Neural cell (in vitro differentiated cells): ENCODE data around the gene NEU2. TPM values are rescaled to one million over a fixed set of nuclear protein-coding genes. Genes with fewer than 3 reads are reported as not detected.

ENCODE experiments used
- H2AFZ ChIP-seq: fragments of 200-600, 300-800 bp; sonication (generic), shearing (Covaris generic); 2 replicates; pipeline ENCODE4 v1.6.0; 2014; ENCODE audit warnings: low read depth, mild to moderate bottlenecking, antibody characterized with exemption, low read length, moderate library complexity
- H3F3A ChIP-seq: fragments of 200-600 bp; shearing (Covaris generic); 2 replicates; pipeline ENCODE4 v1.6.1; 2016; ENCODE audit warnings: mild to moderate bottlenecking, moderate library complexity, mixed read lengths, antibody characterized with exemption, low read length; ENCODE audit not compliant: insufficient read depth, poor library complexity, severe bottlenecking
- H3K27ac ChIP-seq: fragments of 200-600, 300-800 bp; sonication (generic), shearing (Covaris generic); 2 replicates; pipeline ENCODE4 v1.5.1; 2014; ENCODE audit warnings: mild to moderate bottlenecking, low read length, moderate library complexity
- H3K27me3 ChIP-seq: fragments of 300-800, 200-600 bp; sonication (generic), shearing (Covaris generic); 2 replicates; pipeline ENCODE4 v1.6.0; 2014; ENCODE audit warnings: mild to moderate bottlenecking, low read depth, low read length, moderate library complexity; ENCODE audit not compliant: insufficient read depth
- H3K36me3 ChIP-seq: fragments of 300-800, 200-600 bp; sonication (generic), shearing (Covaris generic); 2 replicates; pipeline ENCODE4 v1.5.1; 2014; ENCODE audit warnings: mild to moderate bottlenecking, antibody characterized with exemption, low read length, moderate library complexity; ENCODE audit not compliant: insufficient read depth
- H3K4me2 ChIP-seq: fragments of 300-800, 200-600 bp; sonication (generic), shearing (Covaris generic); 2 replicates; pipeline ENCODE4 v1.6.0; 2014; ENCODE audit warnings: mild to moderate bottlenecking, low read length
- H3K4me3 ChIP-seq: fragments of 300-800, 200-600 bp; sonication (generic), shearing (Covaris generic); 2 replicates; pipeline ENCODE4 v1.5.1; 2014; ENCODE audit warnings: mild to moderate bottlenecking, low read length, moderate library complexity
- H3K79me2 ChIP-seq: fragments of 200-600 bp; shearing (Covaris generic); replicated peaks from 2 replicates; pipeline ENCODE4 v1.6.0; 2014; ENCODE audit warnings: mild to moderate bottlenecking, low read length, moderate library complexity; ENCODE audit not compliant: insufficient read depth
- H3K9ac ChIP-seq: fragments of 300-800, 200-600 bp; sonication (generic), shearing (Covaris generic); 2 replicates; pipeline ENCODE4 v1.6.1; 2016; ENCODE audit warnings: mild to moderate bottlenecking, low read length, mixed read lengths
- H3K9me2 ChIP-seq: fragments of 200-600 bp; shearing (Covaris generic); 2 replicates; pipeline ENCODE4 v1.6.1; 2016; ENCODE audit warnings: mild to moderate bottlenecking, low read length, mixed read lengths; ENCODE audit not compliant: insufficient read depth
- H3K9me3 ChIP-seq: fragments of 200-600, 300-800 bp; sonication (generic), shearing (Covaris generic); 2 replicates; pipeline ENCODE4 v1.6.1; 2016; ENCODE audit warnings: mild to moderate bottlenecking, mixed run types, low read length, moderate library complexity, mixed read lengths
- H4K20me1 ChIP-seq: fragments of 200-600 bp; shearing (Covaris generic); 2 replicates; pipeline ENCODE4 v1.6.1; 2016; ENCODE audit warnings: mild to moderate bottlenecking, mixed run types; ENCODE audit not compliant: insufficient read depth
- CTCF ChIP-seq: fragments of 450-650 bp; IDR thresholded peaks from 2 replicates; pipeline ENCODE4 v1.5.1; 2014; ENCODE audit warnings: antibody characterized with exemption, mild to moderate bottlenecking, moderate library complexity; ENCODE audit not compliant: poor library complexity, severe bottlenecking
- EP300 ChIP-seq: fragments of 450-650 bp; conservative IDR thresholded peaks from 2 replicates; pipeline ENCODE4 v1.6.1; 2014; ENCODE audit warnings: antibody characterized with exemption, mild to moderate bottlenecking, moderate library complexity; ENCODE audit not compliant: poor library complexity, severe bottlenecking
- EZH2 ChIP-seq: fragments of 200-600, 300-800 bp; shearing (Covaris generic), sonication (generic); IDR thresholded peaks from 2 replicates; pipeline ENCODE4 v1.6.1; 2014; ENCODE audit warnings: antibody characterized with exemption, low read length, borderline replicate concordance, mild to moderate bottlenecking; ENCODE audit not compliant: insufficient read depth, poor library complexity, severe bottlenecking
- MXI1 ChIP-seq: fragments of 450-650 bp; conservative IDR thresholded peaks from 2 replicates; pipeline ENCODE4 v1.6.1; 2014; ENCODE audit warnings: antibody characterized with exemption, mild to moderate bottlenecking; ENCODE audit not compliant: poor library complexity, severe bottlenecking
- POLR2AphosphoS5 ChIP-seq: IDR thresholded peaks from 2 replicates; pipeline ENCODE4 v1.6.1; 2012
- RAD21 ChIP-seq: fragments of 450-650 bp; conservative IDR thresholded peaks from 2 replicates; pipeline ENCODE4 v1.6.1; 2014; ENCODE audit warnings: antibody characterized with exemption, mild to moderate bottlenecking, moderate library complexity
- REST ChIP-seq: IDR thresholded peaks from 2 replicates; pipeline ENCODE4 v1.6.1; 2012; ENCODE audit warnings: borderline replicate concordance
- SMC3 ChIP-seq: fragments of 450-650 bp; conservative IDR thresholded peaks from 2 replicates; pipeline ENCODE4 v1.6.1; 2014; ENCODE audit warnings: antibody characterized with exemption, mild to moderate bottlenecking, moderate library complexity; ENCODE audit not compliant: poor library complexity
- TAF1 ChIP-seq: IDR thresholded peaks from 2 replicates; pipeline ENCODE4 v1.6.1; 2012; ENCODE audit warnings: low read depth
- polyA plus RNA-seq: library from polyadenylated mRNA; depleted of rRNA; stranded (reverse); fragments of >200 nt; gene quantifications from 2 replicates; pipeline ENCODE4 v1.2.3, GENCODE V29; 2014

The NEU2 gene
- polyA plus RNA-seq, 1 donor from 2014 or later = not detected

DNA sequence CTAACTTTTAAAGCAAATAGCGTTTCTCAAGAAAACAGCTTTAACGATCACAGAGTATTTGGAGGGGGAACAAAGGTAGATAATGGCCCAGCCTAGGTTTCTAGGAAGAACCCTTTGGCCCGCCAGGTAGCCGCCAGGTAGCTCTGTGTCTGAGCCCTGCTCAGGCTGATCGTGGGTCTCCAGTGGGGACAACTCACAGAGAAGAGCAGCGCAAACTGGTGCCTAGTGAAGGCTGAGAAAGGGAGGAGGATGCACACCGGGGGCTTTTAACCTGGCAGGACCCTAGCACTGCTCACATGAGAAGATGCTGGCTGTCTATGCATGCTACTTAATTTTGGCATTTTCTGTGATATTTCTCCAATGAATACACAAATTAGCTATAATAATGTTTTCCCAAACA, 25.2 kb upstream of the NEU2 start:
- H3K27me3 ChIP-seq = no peaks in the 10 kb centered on the region
- no peaks in the 10 kb centered on the region for H3K9me3 ChIP-seq
- H3K9me2 ChIP-seq = no peaks in the 10 kb centered on the region
- H3K9ac ChIP-seq = no peak overlapping the region
- H3K79me2 ChIP-seq = no peaks in the 10 kb centered on the region
- H3K36me3 ChIP-seq = no peaks in the 10 kb centered on the region
- H3K4me2 ChIP-seq = no peak overlapping the region
- no peak for TF ChIP-seq REST
- TF ChIP-seq SMC3 = no peak
- no peak for TF ChIP-seq RAD21
- TF ChIP-seq TAF1 = no peak
- no peak for TF ChIP-seq MXI1
- TF ChIP-seq CTCF = no peak
- TF ChIP-seq EP300 = no peak
- no peak for TF ChIP-seq EZH2
- no peak for TF ChIP-seq POLR2AphosphoS5
- no peak overlapping the region for H3K4me3 ChIP-seq
- H3F3A ChIP-seq = no peaks in the 10 kb centered on the region
- H2AFZ ChIP-seq = no peak overlapping the region
- H3K27ac ChIP-seq = no peak overlapping the region
- H4K20me1 ChIP-seq = no peaks in the 10 kb centered on the region

DNA sequence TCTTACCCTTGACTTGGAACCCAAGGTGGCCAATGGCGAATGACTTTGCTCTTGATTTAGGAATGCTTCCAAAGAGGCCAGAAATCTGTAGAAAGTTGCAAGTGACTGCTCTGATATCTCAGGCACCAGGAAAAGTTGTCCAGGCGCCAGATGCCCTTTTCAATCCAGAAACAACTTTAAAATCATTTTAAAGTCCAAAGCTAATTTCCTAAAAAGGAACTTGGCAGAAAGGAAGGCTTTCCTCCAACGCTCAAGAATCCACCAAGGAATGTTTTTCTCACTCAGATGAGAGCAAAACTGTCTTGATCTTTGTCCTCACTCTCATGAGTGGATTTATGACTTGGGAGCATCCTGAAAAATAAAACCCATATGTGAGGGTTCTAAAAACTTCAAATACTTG, 24.7 kb upstream of the NEU2 start:
- Histone ChIP-seq H3K4me2 (no peak overlapping the region), H3K27ac (no peak overlapping the region), H3K4me3 (no peak overlapping the region), H3F3A (no peaks in the 10 kb centered on the region), H3K36me3 (no peaks in the 10 kb centered on the region), H3K79me2 (no peaks in the 10 kb centered on the region), H4K20me1 (no peaks in the 10 kb centered on the region), H3K9me2 (no peaks in the 10 kb centered on the region), H3K27me3 (no peaks in the 10 kb centered on the region), H2AFZ (no peak overlapping the region), H3K9me3 (no peaks in the 10 kb centered on the region), H3K9ac (no peak overlapping the region)
- no peak for TF ChIP-seq RAD21
- TF ChIP-seq CTCF = no peak
- TF ChIP-seq REST = no peak
- no peak for TF ChIP-seq EZH2
- no peak for TF ChIP-seq TAF1
- TF ChIP-seq EP300 = no peak
- TF ChIP-seq MXI1 = no peak
- no peak for TF ChIP-seq POLR2AphosphoS5
- TF ChIP-seq SMC3 = no peak
